ENCODE results near the gene GRPEL1.

- no peak for TF ChIP-seq CTCF (IDR thresholded peaks at IDR 0.05; ENCODE audit: low read depth, low read length, poor library complexity, severe bottlenecking)
- TF ChIP-seq EZH2phosphoT487 (IDR thresholded peaks at IDR 0.05; ENCODE audit: borderline replicate concordance, low read length): no peak
Measured at GRCh38 chr4:7112656-7113055, 44.8 kb upstream of the GRPEL1 start.
